ENCODE results near the gene TSPAN19.

The TSPAN19 gene

GRCh38 chr12:84986117-84986516, 50.0 kb downstream of the TSPAN19 start:
- no peak overlapping the region for H3K27ac ChIP-seq
- TF ChIP-seq ZFX (IDR thresholded peaks at IDR 0.05) (no peak), CTCF (conservative IDR thresholded peaks at IDR 0.05) (no peak)

- TF ChIP-seq ZFX (IDR thresholded peaks at IDR 0.05) (no peak), CTCF (conservative IDR thresholded peaks at IDR 0.05) (no peak)
- no peak overlapping the region for H3K27ac ChIP-seq
Observed at GRCh38 chr12:84983289-84983688, 52.8 kb downstream of the TSPAN19 start.

GRCh38 chr12:84982888-84983287, 53.2 kb downstream of the TSPAN19 start:
- H3K27ac ChIP-seq: no peak overlapping the region
- TF ChIP-seq CTCF (conservative IDR thresholded peaks at IDR 0.05): no peak
- no peak for TF ChIP-seq ZFX (IDR thresholded peaks at IDR 0.05)

- TF ChIP-seq ZFX (IDR thresholded peaks at IDR 0.05) (no peak), CTCF (conservative IDR thresholded peaks at IDR 0.05) (no peak)
- no peak overlapping the region for H3K27ac ChIP-seq
Observed at GRCh38 chr12:84978921-84979320, 57.2 kb downstream of the TSPAN19 start.

- no peak overlapping the region for H3K27ac ChIP-seq
- no peak for TF ChIP-seq CTCF (conservative IDR thresholded peaks at IDR 0.05)
- TF ChIP-seq ZFX (IDR thresholded peaks at IDR 0.05): no peak
Observed at GRCh38 chr12:84976133-84976532, 59.9 kb downstream of the TSPAN19 start.

- TF ChIP-seq CTCF (conservative IDR thresholded peaks at IDR 0.05) (no peak), ZFX (IDR thresholded peaks at IDR 0.05) (no peak)
- H3K27ac ChIP-seq: no peak overlapping the region
Observed at GRCh38 chr12:84974155-84974815, 61.8 kb downstream of the TSPAN19 start.

GRCh38 chr12:84973026-84973425, 63.1 kb downstream of the TSPAN19 start:
- TF ChIP-seq ZFX (IDR thresholded peaks at IDR 0.05) (no peak), CTCF (conservative IDR thresholded peaks at IDR 0.05) (no peak)
- H3K27ac ChIP-seq: no peak overlapping the region

Measured in C4-2B (cell line).